ENCODE results near the gene PLXDC1. TPM values are rescaled to one million over a fixed set of nuclear protein-coding genes. Genes with fewer than 3 reads are reported as not detected.

Gene PLXDC1
- total and polyA plus RNA-seq, 2 of the 13 experiments (the other 11 are each of a cell fraction or from before 2014, with no cell fraction given), result not detected

DNA sequence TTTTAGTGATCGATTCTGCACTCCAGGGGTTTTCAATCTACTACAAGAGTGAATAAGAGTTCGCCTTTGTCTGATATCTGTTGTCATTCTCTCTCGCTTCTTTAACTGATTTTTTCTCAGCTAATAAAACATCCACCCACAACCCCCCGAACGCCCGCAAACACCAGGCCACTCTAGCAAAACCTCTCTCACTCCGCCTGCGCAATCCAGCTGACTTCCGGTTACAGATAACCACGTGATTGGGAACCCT lies 48.3 kb upstream of the PLXDC1 start (continued):
- TF ChIP-seq, protein P1, sequence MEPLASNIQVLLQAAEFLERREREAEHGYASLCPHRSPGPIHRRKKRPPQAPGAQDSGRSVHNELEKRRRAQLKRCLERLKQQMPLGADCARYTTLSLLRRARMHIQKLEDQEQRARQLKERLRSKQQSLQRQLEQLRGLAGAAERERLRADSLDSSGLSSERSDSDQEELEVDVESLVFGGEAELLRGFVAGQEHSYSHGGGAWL (CRISPR knock-in tag; IDR thresholded peaks at IDR 0.05), result no peak
- TF ChIP-seq BHLHE40 (IDR thresholded peaks at IDR 0.05; ENCODE audit: low read length) (no peak), THAP11 (CRISPR knock-in tag; IDR thresholded peaks at IDR 0.05) (peak; percentile 89), CHD4 (IDR thresholded peaks at IDR 0.05; ENCODE audit: borderline replicate concordance, low read length) (peak; percentile 28; the same call in 1 of the 2 replicates), PHF5A (CRISPR knock-in tag; IDR thresholded peaks at IDR 0.05; ENCODE audit: low read depth, unreplicated experiment) (peak; percentile 52), STAG1 (CRISPR knock-in tag; IDR thresholded peaks at IDR 0.05) (no peak), ZNF331 (CRISPR knock-in tag; IDR thresholded peaks at IDR 0.05) (0 out of 2 replicates have a peak, but pooled peaks have one; percentile 2), ZNF720 (CRISPR knock-in tag; IDR thresholded peaks at IDR 0.05) (no peak), PHF20 (CRISPR knock-in tag; IDR thresholded peaks at IDR 0.05) (peak; percentile 84), ELF4 (CRISPR knock-in tag; IDR thresholded peaks at IDR 0.05; ENCODE audit: borderline replicate concordance) (peak; percentile 88; the same call in 1 of the 2 replicates), GFI1 (CRISPR knock-in tag; IDR thresholded peaks at IDR 0.05; ENCODE audit: borderline replicate concordance) (0 out of 2 replicates have a peak, but pooled peaks have one; percentile 4)
- TF ChIP-seq, protein P2, sequence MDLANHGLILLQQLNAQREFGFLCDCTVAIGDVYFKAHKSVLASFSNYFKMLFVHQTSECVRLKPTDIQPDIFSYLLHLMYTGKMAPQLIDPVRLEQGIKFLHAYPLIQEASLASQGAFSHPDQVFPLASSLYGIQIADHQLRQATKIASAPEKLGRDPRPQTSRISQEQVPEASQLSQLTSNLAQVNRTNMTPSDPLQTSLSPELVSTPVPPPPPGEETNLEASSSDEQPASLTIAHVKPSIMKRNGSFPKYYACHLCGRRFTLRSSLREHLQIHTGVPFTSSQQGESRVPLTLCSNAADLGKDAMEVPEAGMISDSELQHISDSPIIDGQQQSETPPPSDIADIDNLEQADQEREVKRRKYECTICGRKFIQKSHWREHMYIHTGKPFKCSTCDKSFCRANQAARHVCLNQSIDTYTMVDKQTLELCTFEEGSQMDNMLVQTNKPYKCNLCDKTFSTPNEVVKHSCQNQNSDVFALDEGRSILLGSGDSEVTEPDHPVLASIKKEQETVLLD (CRISPR knock-in tag; IDR thresholded peaks at IDR 0.05; ENCODE audit: low read depth), result no peak
- TF ChIP-seq, protein P3, sequence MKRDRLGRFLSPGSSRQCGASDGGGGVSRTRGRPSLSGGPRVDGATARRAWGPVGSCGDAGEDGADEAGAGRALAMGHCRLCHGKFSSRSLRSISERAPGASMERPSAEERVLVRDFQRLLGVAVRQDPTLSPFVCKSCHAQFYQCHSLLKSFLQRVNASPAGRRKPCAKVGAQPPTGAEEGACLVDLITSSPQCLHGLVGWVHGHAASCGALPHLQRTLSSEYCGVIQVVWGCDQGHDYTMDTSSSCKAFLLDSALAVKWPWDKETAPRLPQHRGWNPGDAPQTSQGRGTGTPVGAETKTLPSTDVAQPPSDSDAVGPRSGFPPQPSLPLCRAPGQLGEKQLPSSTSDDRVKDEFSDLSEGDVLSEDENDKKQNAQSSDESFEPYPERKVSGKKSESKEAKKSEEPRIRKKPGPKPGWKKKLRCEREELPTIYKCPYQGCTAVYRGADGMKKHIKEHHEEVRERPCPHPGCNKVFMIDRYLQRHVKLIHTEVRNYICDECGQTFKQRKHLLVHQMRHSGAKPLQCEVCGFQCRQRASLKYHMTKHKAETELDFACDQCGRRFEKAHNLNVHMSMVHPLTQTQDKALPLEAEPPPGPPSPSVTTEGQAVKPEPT (CRISPR knock-in tag; IDR thresholded peaks at IDR 0.05; ENCODE audit: low read depth), result 0 out of 2 replicates have a peak, but pooled peaks have one; percentile 18
- TF ChIP-seq, protein P4, sequence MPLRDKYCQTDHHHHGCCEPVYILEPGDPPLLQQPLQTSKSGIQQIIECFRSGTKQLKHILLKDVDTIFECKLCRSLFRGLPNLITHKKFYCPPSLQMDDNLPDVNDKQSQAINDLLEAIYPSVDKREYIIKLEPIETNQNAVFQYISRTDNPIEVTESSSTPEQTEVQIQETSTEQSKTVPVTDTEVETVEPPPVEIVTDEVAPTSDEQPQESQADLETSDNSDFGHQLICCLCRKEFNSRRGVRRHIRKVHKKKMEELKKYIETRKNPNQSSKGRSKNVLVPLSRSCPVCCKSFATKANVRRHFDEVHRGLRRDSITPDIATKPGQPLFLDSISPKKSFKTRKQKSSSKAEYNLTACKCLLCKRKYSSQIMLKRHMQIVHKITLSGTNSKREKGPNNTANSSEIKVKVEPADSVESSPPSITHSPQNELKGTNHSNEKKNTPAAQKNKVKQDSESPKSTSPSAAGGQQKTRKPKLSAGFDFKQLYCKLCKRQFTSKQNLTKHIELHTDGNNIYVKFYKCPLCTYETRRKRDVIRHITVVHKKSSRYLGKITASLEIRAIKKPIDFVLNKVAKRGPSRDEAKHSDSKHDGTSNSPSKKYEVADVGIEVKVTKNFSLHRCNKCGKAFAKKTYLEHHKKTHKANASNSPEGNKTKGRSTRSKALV (CRISPR knock-in tag; IDR thresholded peaks at IDR 0.05), result no peak
- TF ChIP-seq, protein P5, sequence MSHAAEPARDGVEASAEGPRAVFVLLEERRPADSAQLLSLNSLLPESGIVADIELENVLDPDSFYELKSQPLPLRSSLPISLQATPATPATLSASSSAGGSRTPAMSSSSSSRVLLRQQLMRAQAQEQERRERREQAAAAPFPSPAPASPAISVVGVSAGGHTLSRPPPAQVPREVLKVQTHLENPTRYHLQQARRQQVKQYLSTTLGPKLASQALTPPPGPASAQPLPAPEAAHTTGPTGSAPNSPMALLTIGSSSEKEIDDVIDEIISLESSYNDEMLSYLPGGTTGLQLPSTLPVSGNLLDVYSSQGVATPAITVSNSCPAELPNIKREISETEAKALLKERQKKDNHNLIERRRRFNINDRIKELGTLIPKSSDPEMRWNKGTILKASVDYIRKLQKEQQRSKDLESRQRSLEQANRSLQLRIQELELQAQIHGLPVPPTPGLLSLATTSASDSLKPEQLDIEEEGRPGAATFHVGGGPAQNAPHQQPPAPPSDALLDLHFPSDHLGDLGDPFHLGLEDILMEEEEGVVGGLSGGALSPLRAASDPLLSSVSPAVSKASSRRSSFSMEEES (CRISPR knock-in tag; IDR thresholded peaks at IDR 0.05), result peak; percentile 89; the same call in 1 of the 2 replicates
